Measurements from ENCODE around the gene KDM4B.

- TF ChIP-seq KDM5A (IDR thresholded peaks at IDR 0.05; ENCODE audit: low read length) (no peak), CTCF (IDR thresholded peaks at IDR 0.05; ENCODE audit: control extremely low read depth in 1 of 3, insufficient read depth in 1 of 3, low read depth in 1 of 3, low read length in 3 of 3) (no peak), CBX8 (IDR thresholded peaks at IDR 0.05; ENCODE audit: borderline replicate concordance, low read depth, low read length) (no peak), EGR1 (IDR thresholded peaks at IDR 0.05; ENCODE audit: borderline replicate concordance, low read depth, low read length) (no peak), SIN3A (conservative IDR thresholded peaks at IDR 0.05 in 1 of 2, IDR thresholded peaks at IDR 0.05 in 1 of 2; ENCODE audit: low read depth in 1 of 2, low read length in 2 of 2) (no peak), SP4 (IDR thresholded peaks at IDR 0.05; ENCODE audit: low read length) (no peak)
Measured at GRCh38 chr19:5189318-5189607, 220.3 kb downstream of the KDM4B start.
